ENCODE measurements around the gene DCLRE1B. TPM values are rescaled to one million over a fixed set of nuclear protein-coding genes. Genes with fewer than 3 reads are reported as not detected.

DCLRE1B gene
- total RNA-seq, 4 donors from 2014 or later: 3.2 to 9.2 (median 5.1) TPM

DNA sequence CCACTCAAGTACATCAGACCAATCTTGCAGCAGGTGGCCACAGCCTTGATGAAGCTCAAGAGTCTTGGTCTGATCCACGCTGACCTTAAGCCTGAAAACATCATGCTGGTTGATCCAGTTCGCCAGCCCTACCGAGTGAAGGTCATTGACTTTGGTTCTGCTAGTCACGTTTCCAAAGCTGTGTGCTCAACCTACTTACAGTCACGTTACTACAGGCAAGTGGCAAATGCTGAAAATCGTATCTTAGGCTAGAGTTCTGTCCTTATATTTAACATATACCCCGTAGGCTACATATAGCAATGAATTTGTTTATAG, 36.1 kb downstream of the DCLRE1B start:
- no peak overlapping the region for H3K27ac ChIP-seq
- TF ChIP-seq EP300 (IDR thresholded peaks at IDR 0.05) (no peak), POLR2A (IDR thresholded peaks at IDR 0.05) (no peak), POLR2AphosphoS5 (IDR thresholded peaks at IDR 0.05) (no peak)
- TF ChIP-seq, protein P1, sequence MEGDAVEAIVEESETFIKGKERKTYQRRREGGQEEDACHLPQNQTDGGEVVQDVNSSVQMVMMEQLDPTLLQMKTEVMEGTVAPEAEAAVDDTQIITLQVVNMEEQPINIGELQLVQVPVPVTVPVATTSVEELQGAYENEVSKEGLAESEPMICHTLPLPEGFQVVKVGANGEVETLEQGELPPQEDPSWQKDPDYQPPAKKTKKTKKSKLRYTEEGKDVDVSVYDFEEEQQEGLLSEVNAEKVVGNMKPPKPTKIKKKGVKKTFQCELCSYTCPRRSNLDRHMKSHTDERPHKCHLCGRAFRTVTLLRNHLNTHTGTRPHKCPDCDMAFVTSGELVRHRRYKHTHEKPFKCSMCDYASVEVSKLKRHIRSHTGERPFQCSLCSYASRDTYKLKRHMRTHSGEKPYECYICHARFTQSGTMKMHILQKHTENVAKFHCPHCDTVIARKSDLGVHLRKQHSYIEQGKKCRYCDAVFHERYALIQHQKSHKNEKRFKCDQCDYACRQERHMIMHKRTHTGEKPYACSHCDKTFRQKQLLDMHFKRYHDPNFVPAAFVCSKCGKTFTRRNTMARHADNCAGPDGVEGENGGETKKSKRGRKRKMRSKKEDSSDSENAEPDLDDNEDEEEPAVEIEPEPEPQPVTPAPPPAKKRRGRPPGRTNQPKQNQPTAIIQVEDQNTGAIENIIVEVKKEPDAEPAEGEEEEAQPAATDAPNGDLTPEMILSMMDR (IDR thresholded peaks at IDR 0.05): no peak
- no peak overlapping the region for H3K4me3 ChIP-seq
- ATAC-seq: no peak
- 66 to 81% methylated on average over 5 to 7 of the region's 7 CpGs for WGBS, 2 donors (ENCODE audit: low coverage in 1 of 2)
- H3K36me3 ChIP-seq: peaks cover 0 to 24% of the 10 kb centered on the region in 2 donors
- peaks cover 0 to 73% (median 13%) of the 10 kb centered on the region in 3 donors for H3K4me1 ChIP-seq
- no peaks in the 10 kb centered on the region for H3K27me3 ChIP-seq
- H3K9me3 ChIP-seq: no peaks in the 10 kb centered on the region

DNA sequence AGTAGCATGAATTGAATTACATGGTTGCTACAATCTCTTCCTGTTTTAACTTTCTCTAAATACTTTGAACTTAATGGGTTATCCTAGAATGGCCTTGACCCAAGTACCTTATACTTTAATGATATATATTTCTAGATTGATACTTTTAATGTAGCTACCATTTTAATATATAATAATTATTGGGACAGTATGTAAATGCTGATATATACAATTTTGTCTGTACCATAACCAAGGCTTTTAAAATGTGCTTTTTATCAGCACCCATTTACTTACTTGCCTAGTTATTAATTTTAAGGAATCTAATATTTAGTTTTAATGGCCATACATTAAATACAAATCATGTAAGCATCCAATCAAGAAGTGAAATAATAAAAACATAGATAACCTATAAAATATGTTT, 37.4 kb downstream of the DCLRE1B start:
- no peak for ATAC-seq
- H3K36me3 ChIP-seq: peaks cover 0 to 24% of the 10 kb centered on the region in 2 donors
- TF ChIP-seq, protein P1 (IDR thresholded peaks at IDR 0.05): no peak
- TF ChIP-seq EP300 (IDR thresholded peaks at IDR 0.05): no peak
- no peak for TF ChIP-seq POLR2AphosphoS5 (IDR thresholded peaks at IDR 0.05)
- TF ChIP-seq POLR2A (IDR thresholded peaks at IDR 0.05): no peak
- H3K4me3 ChIP-seq: no peak overlapping the region
- H3K27me3 ChIP-seq: no peaks in the 10 kb centered on the region
- no peaks in the 10 kb centered on the region for H3K9me3 ChIP-seq
- H3K4me1 ChIP-seq: peaks cover 0 to 74% (median 25%) of the 10 kb centered on the region in 3 donors
- H3K27ac ChIP-seq: no peak overlapping the region

DNA sequence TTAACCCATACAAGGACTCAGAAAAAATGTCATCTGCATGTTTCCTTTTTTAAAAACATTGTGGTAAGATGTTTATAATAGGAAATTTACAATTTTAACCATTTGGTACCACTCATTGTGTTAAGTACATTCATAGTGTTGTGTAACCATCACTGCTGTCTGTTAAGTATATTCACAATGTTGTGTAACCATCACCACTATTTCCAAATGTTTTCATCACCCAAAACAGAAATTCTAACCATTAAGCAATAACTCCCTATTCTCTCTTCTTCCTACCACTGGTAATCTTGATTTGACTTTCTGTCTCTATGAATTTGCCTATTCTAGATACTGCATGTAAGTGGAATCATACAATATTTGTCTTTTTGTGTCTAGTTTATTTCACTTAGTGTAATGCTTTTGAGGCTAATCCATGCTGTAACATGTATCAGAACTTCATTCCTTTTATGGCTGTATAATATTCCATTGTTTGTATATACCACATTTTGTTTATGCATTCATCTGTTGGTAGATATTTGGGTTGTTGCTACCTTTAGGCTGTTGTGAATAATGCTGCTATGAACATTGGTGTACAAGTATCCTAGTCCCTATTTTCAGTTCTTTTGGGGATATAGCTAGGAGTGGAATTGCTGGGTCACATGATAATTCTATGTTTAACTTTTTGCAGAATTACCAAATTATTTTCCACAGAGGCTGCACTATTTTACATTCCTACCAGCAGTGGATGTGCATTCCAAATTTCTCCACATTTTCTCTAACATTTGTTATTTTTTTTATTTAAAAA, 38.1 kb downstream of the DCLRE1B start:
- Histone ChIP-seq H3K4me1 (peaks cover 0 to 74% (median 27%) of the 10 kb centered on the region in 3 donors), H3K36me3 (peaks cover 0 to 24% of the 10 kb centered on the region in 2 donors), H3K4me3 (no peak overlapping the region), H3K9me3 (no peaks in the 10 kb centered on the region), H3K27ac (no peak overlapping the region), H3K27me3 (no peaks in the 10 kb centered on the region)
- ATAC-seq: peak; percentile 75
- no peak for TF ChIP-seq EP300 (IDR thresholded peaks at IDR 0.05)
- TF ChIP-seq POLR2AphosphoS5 (IDR thresholded peaks at IDR 0.05): no peak
- TF ChIP-seq, protein P1 (IDR thresholded peaks at IDR 0.05): no peak
- TF ChIP-seq POLR2A (IDR thresholded peaks at IDR 0.05): no peak

DNA sequence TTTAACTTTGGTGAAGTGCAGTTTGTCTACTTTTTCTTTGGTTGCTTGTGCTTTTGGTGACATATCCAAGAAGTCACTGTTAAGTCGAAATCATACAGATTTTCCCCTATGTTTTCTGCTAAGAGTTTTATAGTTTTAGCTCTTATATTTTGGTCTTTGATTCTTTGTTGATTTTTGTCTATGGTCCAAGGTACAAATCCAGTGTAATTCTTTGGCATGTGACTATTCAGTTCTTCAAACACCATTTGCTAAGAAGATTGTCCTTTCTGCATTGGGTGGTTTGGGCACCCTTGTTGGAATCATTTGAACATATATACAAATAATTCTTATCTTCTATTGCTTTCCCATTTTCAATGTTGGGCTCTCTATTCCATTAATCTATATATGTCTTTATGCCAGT, 40.2 kb downstream of the DCLRE1B start:
- peaks cover 0 to 22% of the 10 kb centered on the region in 2 donors for H3K36me3 ChIP-seq
- 100% methylated on average over 1 of the region's 1 CpG for WGBS, 2 donors (ENCODE audit: low coverage in 1 of 2)
- H3K27ac ChIP-seq: no peak overlapping the region
- H3K9me3 ChIP-seq: no peaks in the 10 kb centered on the region
- peaks cover 0 to 74% (median 23%) of the 10 kb centered on the region in 3 donors for H3K4me1 ChIP-seq
- no peak for TF ChIP-seq EP300 (IDR thresholded peaks at IDR 0.05)
- no peak for TF ChIP-seq POLR2A (IDR thresholded peaks at IDR 0.05)
- TF ChIP-seq POLR2AphosphoS5 (IDR thresholded peaks at IDR 0.05): no peak
- TF ChIP-seq, protein P1 (IDR thresholded peaks at IDR 0.05): no peak
- ATAC-seq: no peak
- H3K27me3 ChIP-seq: no peaks in the 10 kb centered on the region
- no peak overlapping the region for H3K4me3 ChIP-seq

DNA sequence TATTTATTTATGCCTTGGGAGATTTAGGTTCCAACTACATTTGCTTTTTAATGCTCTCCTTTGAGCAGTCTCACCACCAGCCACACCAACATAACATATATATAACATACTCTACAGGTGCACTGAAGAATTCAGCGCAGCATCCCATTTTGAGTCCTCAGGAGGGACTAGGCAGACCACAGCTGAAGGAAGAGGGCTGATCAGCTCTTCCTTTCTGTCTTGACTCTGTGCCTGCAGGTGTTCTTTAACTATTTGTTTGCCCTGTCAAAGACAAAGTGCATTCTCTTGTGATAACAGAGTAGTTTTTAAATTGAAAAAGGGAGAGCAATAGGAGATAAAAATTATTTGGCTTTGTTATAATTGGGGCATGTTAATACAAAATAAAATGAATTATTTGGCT, 41.0 kb downstream of the DCLRE1B start:
- Histone ChIP-seq H3K27ac (no peak overlapping the region), H3K4me3 (no peak overlapping the region), H3K9me3 (no peaks in the 10 kb centered on the region), H3K36me3 (peaks cover 0 to 14% of the 10 kb centered on the region in 2 donors), H3K27me3 (no peaks in the 10 kb centered on the region), H3K4me1 (peaks cover 0 to 70% (median 23%) of the 10 kb centered on the region in 3 donors)
- ATAC-seq: no peak
- TF ChIP-seq EP300 (IDR thresholded peaks at IDR 0.05) (no peak), POLR2A (IDR thresholded peaks at IDR 0.05) (no peak), POLR2AphosphoS5 (IDR thresholded peaks at IDR 0.05) (no peak)
- TF ChIP-seq, protein P1 (IDR thresholded peaks at IDR 0.05): no peak
- WGBS, 2 donors (ENCODE audit: low coverage in 1 of 2): 85 to 100% methylated on average over 1 of the region's 1 CpG

Data from gastroesophageal sphincter (tissue), 4 donors.